ENCODE data around the gene KCNK6. TPM values are rescaled to one million over a fixed set of nuclear protein-coding genes. Genes with fewer than 3 reads are reported as not detected.

The KCNK6 gene
- total and polyA plus RNA-seq, 10 of the 15 experiments (the other 5 are each of a cell fraction or from before 2014, with no cell fraction given): 0.04 to 1.4 (median 1.1) TPM

DNA sequence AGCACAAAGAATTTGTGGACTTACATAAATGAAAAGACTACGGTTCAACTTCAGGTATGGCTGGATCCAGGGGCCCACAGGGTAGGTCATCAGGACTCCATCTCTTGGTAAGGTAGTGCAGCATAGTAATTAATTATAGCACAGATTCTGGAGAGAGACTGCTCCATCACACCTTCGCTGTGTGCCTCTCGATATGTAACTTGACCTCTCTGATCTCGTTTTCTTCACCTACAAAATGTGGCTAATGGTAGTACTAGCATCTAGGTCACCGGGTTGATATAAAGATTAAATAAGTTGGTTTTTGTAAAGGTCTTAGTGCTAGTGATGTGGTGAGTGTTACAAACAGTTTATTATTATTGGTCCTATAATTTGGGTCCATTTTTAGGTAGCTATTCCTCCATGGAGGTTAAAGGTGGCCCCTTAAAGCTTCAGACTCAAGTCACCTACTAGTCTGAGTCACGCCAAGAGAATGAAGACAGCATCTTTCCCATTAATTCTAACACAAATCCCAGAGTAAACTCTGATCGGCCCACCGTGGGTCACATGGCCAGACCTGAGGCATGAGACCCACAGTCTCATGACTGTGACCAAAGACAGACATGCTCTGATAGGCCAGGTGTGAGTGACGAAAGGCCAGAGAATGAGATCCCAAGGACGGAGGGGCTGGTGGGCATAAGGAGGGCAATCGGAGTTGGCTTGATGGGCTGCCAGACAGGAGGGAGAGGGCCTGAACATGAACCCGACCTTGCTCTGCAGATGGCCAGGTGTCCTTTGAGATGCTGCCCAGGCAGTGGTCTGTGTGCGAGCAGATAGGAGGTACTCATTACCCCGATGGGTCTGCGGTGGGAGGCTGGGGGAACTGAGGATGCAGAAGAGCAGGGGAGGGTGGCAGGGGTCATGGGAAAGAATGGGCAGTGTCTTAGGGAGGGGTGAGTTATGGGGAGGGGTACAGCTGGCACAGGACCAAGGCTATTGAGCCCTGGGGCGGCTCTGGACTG is 36.4 kb downstream of the KCNK6 start (continued):
- TF ChIP-seq, protein P1, sequence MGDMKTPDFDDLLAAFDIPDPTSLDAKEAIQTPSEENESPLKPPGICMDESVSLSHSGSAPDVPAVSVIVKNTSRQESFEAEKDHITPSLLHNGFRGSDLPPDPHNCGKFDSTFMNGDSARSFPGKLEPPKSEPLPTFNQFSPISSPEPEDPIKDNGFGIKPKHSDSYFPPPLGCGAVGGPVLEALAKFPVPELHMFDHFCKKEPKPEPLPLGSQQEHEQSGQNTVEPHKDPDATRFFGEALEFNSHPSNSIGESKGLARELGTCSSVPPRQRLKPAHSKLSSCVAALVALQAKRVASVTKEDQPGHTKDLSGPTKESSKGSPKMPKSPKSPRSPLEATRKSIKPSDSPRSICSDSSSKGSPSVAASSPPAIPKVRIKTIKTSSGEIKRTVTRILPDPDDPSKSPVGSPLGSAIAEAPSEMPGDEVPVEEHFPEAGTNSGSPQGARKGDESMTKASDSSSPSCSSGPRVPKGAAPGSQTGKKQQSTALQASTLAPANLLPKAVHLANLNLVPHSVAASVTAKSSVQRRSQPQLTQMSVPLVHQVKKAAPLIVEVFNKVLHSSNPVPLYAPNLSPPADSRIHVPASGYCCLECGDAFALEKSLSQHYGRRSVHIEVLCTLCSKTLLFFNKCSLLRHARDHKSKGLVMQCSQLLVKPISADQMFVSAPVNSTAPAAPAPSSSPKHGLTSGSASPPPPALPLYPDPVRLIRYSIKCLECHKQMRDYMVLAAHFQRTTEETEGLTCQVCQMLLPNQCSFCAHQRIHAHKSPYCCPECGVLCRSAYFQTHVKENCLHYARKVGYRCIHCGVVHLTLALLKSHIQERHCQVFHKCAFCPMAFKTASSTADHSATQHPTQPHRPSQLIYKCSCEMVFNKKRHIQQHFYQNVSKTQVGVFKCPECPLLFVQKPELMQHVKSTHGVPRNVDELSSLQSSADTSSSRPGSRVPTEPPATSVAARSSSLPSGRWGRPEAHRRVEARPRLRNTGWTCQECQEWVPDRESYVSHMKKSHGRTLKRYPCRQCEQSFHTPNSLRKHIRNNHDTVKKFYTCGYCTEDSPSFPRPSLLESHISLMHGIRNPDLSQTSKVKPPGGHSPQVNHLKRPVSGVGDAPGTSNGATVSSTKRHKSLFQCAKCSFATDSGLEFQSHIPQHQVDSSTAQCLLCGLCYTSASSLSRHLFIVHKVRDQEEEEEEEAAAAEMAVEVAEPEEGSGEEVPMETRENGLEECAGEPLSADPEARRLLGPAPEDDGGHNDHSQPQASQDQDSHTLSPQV (IDR thresholded peaks at IDR 0.05): no peak
- no peak for TF ChIP-seq LARP7 (IDR thresholded peaks at IDR 0.05)
- no peak for TF ChIP-seq SPI1 (IDR thresholded peaks at IDR 0.05; ENCODE audit: borderline replicate concordance, insufficient read depth, low read depth, low read length)
- TF ChIP-seq CHD2 (IDR thresholded peaks at IDR 0.05; ENCODE audit: borderline replicate concordance, low read depth, low read length): no peak
- TF ChIP-seq MYB (IDR thresholded peaks at IDR 0.05; ENCODE audit: borderline replicate concordance, low read depth, low read length): no peak
- no peak for TF ChIP-seq FOXK2 (IDR thresholded peaks at IDR 0.05)

DNA sequence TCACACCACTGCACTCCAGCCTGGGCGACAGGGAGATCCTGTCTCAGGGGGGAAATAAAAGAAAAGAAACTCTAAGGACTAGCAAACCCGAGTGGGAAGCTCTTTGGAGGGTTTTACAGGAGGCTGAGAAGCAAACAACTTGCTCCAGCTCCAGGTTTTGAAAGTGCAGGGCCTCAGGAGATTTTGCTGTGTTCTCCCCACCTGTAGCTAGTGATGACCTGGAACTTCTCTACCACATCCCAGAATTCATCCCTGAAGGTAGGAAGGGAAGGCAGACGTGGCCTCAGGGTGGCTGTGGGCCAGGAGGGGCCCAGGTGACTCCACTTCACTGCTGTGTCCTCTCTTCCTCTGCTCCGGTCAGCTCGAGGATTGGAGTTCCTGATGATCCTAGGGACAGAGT is 38.4 kb downstream of the KCNK6 start:
- DNase-seq (ENCODE audit: low read depth, low spot score) (no peak), ATAC-seq (no peak), FAIRE-seq (no peak)
- intact Hi-C loops (cut with micrococcal nuclease; ENCODE audit: unreplicated experiment): no loop called here
- ChIA-PET POLR2A (no interaction called here), RAD21 (ENCODE audit: unreplicated experiment) (interaction anchor here (1.3 kb wide), 1 partner anchor 16 kb away, joined by 4 read pairs; the partner anchor contains the start of gene PSMD8), CTCF (interaction anchor here (0.6 to 0.9 kb wide), 2 partner anchors 11 to 1276 kb away, joined by 3 to 4 read pairs; no protein-coding TSS in a partner anchor), SMC1A (ENCODE audit: uncharacterized antibody, unreplicated experiment) (no interaction called here)
- Histone ChIP-seq H3K4me1 (ENCODE audit: control insufficient read depth, insufficient read depth, low read length) (no peaks in the 10 kb centered on the region; the same call in 1 of the 2 replicates), H3K36me3 (ENCODE audit: control insufficient read depth in 2 of 2, insufficient read depth in 2 of 2, low read length in 1 of 2) (no peaks in the 10 kb centered on the region), H4K20me1 (ENCODE audit: control insufficient read depth, insufficient read depth) (no peaks in the 10 kb centered on the region), H3K79me2 (ENCODE audit: control insufficient read depth, insufficient read depth, low read length) (no peaks in the 10 kb centered on the region), H3K9me3 (replicated peaks; ENCODE audit: control insufficient read depth, insufficient read depth, low read length) (no peaks in the 10 kb centered on the region), H3K27me3 (replicated peaks in 1 of 2; ENCODE audit: control insufficient read depth in 2 of 2, insufficient read depth in 2 of 2, low read length in 1 of 2) (no peaks in the 10 kb centered on the region; a peak in 2 of 4 replicates), H3K27ac (ENCODE audit: control insufficient read depth, insufficient read depth) (no peak overlapping the region), H3K4me2 (ENCODE audit: control insufficient read depth, insufficient read depth) (no peak overlapping the region), H2AFZ (ENCODE audit: control insufficient read depth, low read depth, low read length) (no peak overlapping the region), H3K9ac (ENCODE audit: control insufficient read depth, insufficient read depth, low read length) (no peak overlapping the region), H3K4me3 (no peak overlapping the region)
- WGBS (ENCODE audit: insufficient coverage, insufficient replicate concordance, low lambda C conversion rate, missing lambda C conversion rate): 35% methylated on average over 5 of the region's 5 CpGs
- BruUV-seq (replicated peaks): no TSS peak
- in situ Hi-C loops (cut with MboI): no loop called here
- TF ChIP-seq TAF1 (IDR thresholded peaks at IDR 0.05; ENCODE audit: borderline replicate concordance, low read depth, low read length) (no peak), NFYB (IDR thresholded peaks at IDR 0.05; ENCODE audit: insufficient read depth, low read depth, low read length) (no peak), SMAD5 (IDR thresholded peaks at IDR 0.05; ENCODE audit: low read depth) (no peak), KAT2A (conservative IDR thresholded peaks at IDR 0.05; ENCODE audit: control insufficient read depth, low read depth, low read length) (no peak)
